Smooth muscle cell (in vitro differentiated cells): ENCODE measurements around the gene ACSF2. TPM values are rescaled to one million over a fixed set of nuclear protein-coding genes. Genes with fewer than 3 reads are reported as not detected.

ENCODE experiments used
- DNase-seq: peaks from one replicate; lab custom pipeline; 2025; ENCODE audit not compliant: unreplicated experiment; lab: John Stamatoyannopoulos, UW
- H2AFZ ChIP-seq: fragments of 200-600 bp; sonication (generic); 2 replicates; pipeline ENCODE4 v1.6.0; 2016; ENCODE audit warnings: antibody characterized with exemption, low read depth, mild to moderate bottlenecking
- H3F3A ChIP-seq: fragments of 200-600 bp; sonication (generic); 2 replicates; pipeline ENCODE4 v1.6.0; 2017; ENCODE audit warnings: antibody characterized with exemption, low read depth
- H3K27ac ChIP-seq: fragments of 200-600 bp; sonication (generic); 2 replicates; pipeline ENCODE4 v1.5.1; 2016; ENCODE audit warnings: low read depth, mild to moderate bottlenecking
- H3K27me3 ChIP-seq: fragments of 200-600 bp; sonication (generic); 2 replicates; pipeline ENCODE4 v1.6.1; 2016; ENCODE audit warnings: low read depth, mild to moderate bottlenecking
- H3K36me3 ChIP-seq: fragments of 200-600 bp; sonication (generic); 2 replicates; pipeline ENCODE4 v1.5.1; 2016; ENCODE audit warnings: low read depth
- H3K4me1 ChIP-seq: fragments of 200-600 bp; sonication (generic); 2 replicates; pipeline ENCODE4 v1.5.1; 2016; ENCODE audit warnings: low read depth
- H3K4me2 ChIP-seq: fragments of 200-600 bp; sonication (generic); 2 replicates; pipeline ENCODE4 v1.6.0; 2016; ENCODE audit warnings: mild to moderate bottlenecking
- H3K4me3 ChIP-seq: fragments of 200-600 bp; sonication (generic); 2 replicates; pipeline ENCODE4 v1.5.1; 2016; ENCODE audit warnings: mild to moderate bottlenecking
- H3K79me2 ChIP-seq: fragments of 200-600 bp; sonication (generic); 2 replicates; pipeline ENCODE4 v1.6.0; 2016; ENCODE audit warnings: low read depth, mild to moderate bottlenecking
- H3K9ac ChIP-seq: fragments of 200-600 bp; sonication (generic); 2 replicates; pipeline ENCODE4 v1.6.0; 2016; ENCODE audit warnings: low read depth
- H3K9me3 ChIP-seq: fragments of 200-600 bp; sonication (generic); replicated peaks from 2 replicates; pipeline ENCODE4 v1.5.1; 2016; ENCODE audit warnings: low read depth
- H4K20me1 ChIP-seq: fragments of 200-600 bp; sonication (generic); 2 replicates; pipeline ENCODE4 v1.6.0; 2016; ENCODE audit warnings: low read depth
- CTCF ChIP-seq: fragments of 200-600 bp; sonication (generic); IDR thresholded peaks from 2 replicates; pipeline ENCODE4 v1.5.1; 2017; ENCODE audit warnings: borderline replicate concordance, mild to moderate bottlenecking, antibody characterized with exemption; ENCODE audit not compliant: insufficient read depth, poor library complexity, severe bottlenecking
- WGBS: methylation state at CpG from one replicate; pipeline ENCODE4 v1.1.7; 2016; ENCODE audit warnings: low lambda C conversion rate; 5-methylcytosine and 5-hydroxymethylcytosine counted together
- polyA plus RNA-seq: library from polyadenylated mRNA; unstranded; fragments of >200 nt; fragmentation: Nextera tagmentation; extraction: Ambion mirVana; gene quantifications from 2 replicates; pipeline ENCODE4 v1.2.1, GENCODE V29; 2016
- total RNA-seq: library from RNA; depleted of rRNA; stranded (reverse); fragments of >200 nt; gene quantifications from 2 replicates; pipeline ENCODE4 v1.2.3, GENCODE V29; 2014

ACSF2 gene
- total and polyA plus RNA-seq, 2 experiments from 2014 or later: 13.7 to 16.8 TPM

- WGBS: 13% methylated on average over 42 of the region's 66 CpGs
- Histone ChIP-seq H3K4me1 (peaks cover 25% of the 10 kb centered on the region), H3F3A (peaks cover 13% of the 10 kb centered on the region), H3K4me3 (peak within 1 kb of the TSS; percentile 65), H3K27me3 (no peaks in the 10 kb centered on the region), H3K9ac (peak within 1 kb of the TSS; percentile 78), H3K4me2 (peak within 1 kb of the TSS; percentile 89), H3K9me3 (no peaks in the 10 kb centered on the region), H3K27ac (peak within 1 kb of the TSS; percentile 59), H4K20me1 (no peaks in the 10 kb centered on the region), H3K36me3 (no peaks in the 10 kb centered on the region), H2AFZ (peak within 1 kb of the TSS; percentile 96), H3K79me2 (no peaks in the 10 kb centered on the region)
- peak; percentile 55 for DNase-seq
- TF ChIP-seq CTCF: no peak
Observed at GRCh38 chr17:50507871-50508572, 82.0 kb downstream of the ACSF2 start, which contains the start of gene MYCBPAP. Gene MYCBPAP (plus strand): TSS chr17:50508439. CDS start chr17:50508675, 236 bp downstream.

GRCh38 chr17:50508573-50509460 lies 82.8 kb downstream of the ACSF2 start:
- peak overlapping the region; percentile 96 for H2AFZ ChIP-seq
- H4K20me1 ChIP-seq: no peaks in the 10 kb centered on the region
- H3K4me1 ChIP-seq: peaks cover 18% of the 10 kb centered on the region
- H3K9me3 ChIP-seq: no peaks in the 10 kb centered on the region
- peak overlapping the region; percentile 59 for H3K27ac ChIP-seq
- H3K9ac ChIP-seq: peak overlapping the region; percentile 78
- H3K36me3 ChIP-seq: no peaks in the 10 kb centered on the region
- H3K27me3 ChIP-seq: no peaks in the 10 kb centered on the region
- peak overlapping the region; percentile 65 for H3K4me3 ChIP-seq
- 29% methylated on average over 32 of the region's 32 CpGs for WGBS
- no peak for DNase-seq
- peaks cover 13% of the 10 kb centered on the region for H3F3A ChIP-seq
- no peaks in the 10 kb centered on the region for H3K79me2 ChIP-seq
- peak overlapping the region; percentile 89 for H3K4me2 ChIP-seq
- TF ChIP-seq CTCF: no peak

- Histone ChIP-seq H3K27ac (peak overlapping the region; percentile 67), H3K36me3 (no peaks in the 10 kb centered on the region), H2AFZ (no peak overlapping the region), H3K9me3 (no peaks in the 10 kb centered on the region), H4K20me1 (no peaks in the 10 kb centered on the region), H3K9ac (no peak overlapping the region), H3K79me2 (no peaks in the 10 kb centered on the region), H3K27me3 (no peaks in the 10 kb centered on the region), H3K4me2 (peak overlapping the region; percentile 23), H3K4me1 (peaks cover 20% of the 10 kb centered on the region), H3F3A (peaks cover 13% of the 10 kb centered on the region), H3K4me3 (no peak overlapping the region)
- WGBS: 37% methylated on average over 3 of the region's 3 CpGs
- TF ChIP-seq CTCF: no peak
- DNase-seq: no peak
Observed at GRCh38 chr17:50511058-50511457, 85.0 kb downstream of the ACSF2 start.
